Heart left ventricle (tissue), 16 donors: ENCODE data around the gene IKZF1. TPM values are rescaled to one million over a fixed set of nuclear protein-coding genes. Genes with fewer than 3 reads are reported as not detected.

Source experiments
- ATAC-seq, 4 donors: fragments of 200-7000 bp; cut with Tn5 transposase; one replicate each; pipeline ENCODE4 v1.9.1; 2020 to 2022; ENCODE audit warnings: moderate library complexity in 4 of 4, mild to moderate bottlenecking in 3 of 4, moderate number of reproducible peaks in 1 of 4
- DNase-seq, 5 donors: peaks; one replicate each; pipeline ENCODE4 v3.0.0-alpha.2; 2020
- H3K27ac ChIP-seq, 12 donors: fragments of 200-600 bp; sonication (generic) in 4 of 12; one replicate each; pipeline versions ENCODE4 v1.5.0 to v1.8.0; 2016 to 2022; ENCODE audit warnings: mild to moderate bottlenecking in 2 of 12
- H3K27me3 ChIP-seq, 9 donors: fragments of 200-600 bp; sonication (generic) in 2 of 9; one replicate each; pipeline versions ENCODE4 v1.5.1 to v1.8.0; 2016 to 2022; ENCODE audit warnings: mild to moderate bottlenecking in 3 of 9
- H3K36me3 ChIP-seq, 9 donors: fragments of 200-600 bp; sonication (generic) in 2 of 9; one replicate each; pipeline versions ENCODE4 v1.5.0 to v1.8.0; 2018 to 2022; ENCODE audit warnings: mild to moderate bottlenecking in 2 of 9
- H3K4me1 ChIP-seq, 12 donors: fragments of 200-600 bp; sonication (generic) in 4 of 12; one replicate each; pipeline versions ENCODE4 v1.5.0 to v1.8.0; 2016 to 2022; ENCODE audit warnings: mild to moderate bottlenecking in 3 of 12
- H3K4me3 ChIP-seq, 12 donors: fragments of 200-600 bp; sonication (generic) in 4 of 12; one replicate each; pipeline versions ENCODE4 v1.5.0 to v1.8.0; 2017 to 2022; ENCODE audit warnings: mild to moderate bottlenecking in 9 of 12, moderate library complexity in 4 of 12
- H3K9me3 ChIP-seq, 12 donors: fragments of 200-600 bp; sonication (generic) in 4 of 12; one replicate each; pipeline versions ENCODE4 v1.5.0 to v1.8.0; 2016 to 2022; ENCODE audit warnings: mild to moderate bottlenecking in 1 of 12
- POLR2A ChIP-seq, 2 donors: fragments of 450-650 bp; IDR thresholded peaks; one replicate each; pipeline ENCODE4 v1.6.1; 2017; ENCODE audit warnings: antibody characterized with exemption in 2 of 2, mild to moderate bottlenecking in 2 of 2, moderate library complexity in 2 of 2
- WGBS, 4 donors: extraction: QIAGEN DNeasy Blood & Tissue Kit in 2 of 4; methylation state at CpG; one replicate each; pipeline versions ENCODE4 v1.1.5 to v1.1.7; 2013 to 2018; 5-methylcytosine and 5-hydroxymethylcytosine counted together
- intact Hi-C, 10 donors: fragments of 100-400 bp; cut with DNase I; formaldehyde crosslinking; loops; one replicate each; pipeline versions ENCODE4 v1.11.1 to v1.14.2; 2022
- polyA plus RNA-seq, 2 donors: library from polyadenylated mRNA; stranded (reverse); fragments of 200-250 nt; gene quantifications; one replicate each; pipeline ENCODE4 v1.2.3, GENCODE V29; 2013
- total RNA-seq, 9 donors: library from RNA; depleted of rRNA in 2 of 9; stranded (reverse); fragments of >200 nt in 2 of 9; fragmentation: NEBNext Ultra II Directional in 3 of 9; extraction: Animal tissue kit (Norgen Biotek cat#: 25700) in 3 of 9; gene quantifications; one replicate each; pipeline versions ENCODE4 v1.1.0 to v1.2.4, GENCODE V29; 2016 to 2023
- TF ChIP-seq, protein P1 (sequence below), 12 donors: fragments of 200-600 bp; sonication (generic) in 4 of 12; IDR thresholded peaks; one replicate each; pipeline versions ENCODE4 v1.5.0 to v1.8.0; 2018 to 2022; ENCODE audit warnings: antibody characterized with exemption in 12 of 12, mild to moderate bottlenecking in 5 of 12
- donor health status: ischemic (EF 13 %, LVEDD 7.1; RV severe dilation, severe dysfunction).
- donor health status: healthy with polysubstance abuse.
- donor health status: DM: no; HTN: yes; CAD: no.
- donor health status: DM: no; HTN: no; CAD: no.
- donor health status: ischemic (EF 25% LVEDD 6.9; RV normal size, moderate dysfunction).
- donor health status: ischemic (EF 25% LVEDD 5.7; RV mildly dilated, moderate dysfunction).
- donor health status: healthy.
- donor health status: DM: yes; HTN: yes; CAD: no.
- donor health status: ischemic (EF 35%, LVEDD 5.7; RV mildly dilated, moderate dysfunction).
- donor health status: nonischemic (EF 11% LVEDD 7.7; RV severe dilation, severe dysfunction).
- donor health status: DM: yes; HTN: yes; CAD: no.
- donor health status: PGD.
- donor health status: ischemic (EF 29% LVEDD 5.4; RV normal size, mild dysfunction).
- donor health status: nonischemic (EF 23%, LVEDD 6.1; RV moderate dilation, normal function).

IKZF1 gene
- total and polyA plus RNA-seq, 11 donors: 0.30 to 27.8 (median 2.4) TPM

- Histone ChIP-seq H3K9me3 (no peaks in the 10 kb centered on the region), H3K27me3 (peaks cover 0 to 56% (median 23%) of the 10 kb centered on the region in 9 donors), H3K4me1 (peaks cover 0 to 27% (median 0%) of the 10 kb centered on the region in 12 donors), H3K27ac (no peak overlapping the region), H3K4me3 (no peak overlapping the region), H3K36me3 (peaks cover 0 to 39% (median 0%) of the 10 kb centered on the region in 9 donors)
- ATAC-seq: no peak
- TF ChIP-seq POLR2A (IDR thresholded peaks at IDR 0.05): no peak
- TF ChIP-seq, protein P1, sequence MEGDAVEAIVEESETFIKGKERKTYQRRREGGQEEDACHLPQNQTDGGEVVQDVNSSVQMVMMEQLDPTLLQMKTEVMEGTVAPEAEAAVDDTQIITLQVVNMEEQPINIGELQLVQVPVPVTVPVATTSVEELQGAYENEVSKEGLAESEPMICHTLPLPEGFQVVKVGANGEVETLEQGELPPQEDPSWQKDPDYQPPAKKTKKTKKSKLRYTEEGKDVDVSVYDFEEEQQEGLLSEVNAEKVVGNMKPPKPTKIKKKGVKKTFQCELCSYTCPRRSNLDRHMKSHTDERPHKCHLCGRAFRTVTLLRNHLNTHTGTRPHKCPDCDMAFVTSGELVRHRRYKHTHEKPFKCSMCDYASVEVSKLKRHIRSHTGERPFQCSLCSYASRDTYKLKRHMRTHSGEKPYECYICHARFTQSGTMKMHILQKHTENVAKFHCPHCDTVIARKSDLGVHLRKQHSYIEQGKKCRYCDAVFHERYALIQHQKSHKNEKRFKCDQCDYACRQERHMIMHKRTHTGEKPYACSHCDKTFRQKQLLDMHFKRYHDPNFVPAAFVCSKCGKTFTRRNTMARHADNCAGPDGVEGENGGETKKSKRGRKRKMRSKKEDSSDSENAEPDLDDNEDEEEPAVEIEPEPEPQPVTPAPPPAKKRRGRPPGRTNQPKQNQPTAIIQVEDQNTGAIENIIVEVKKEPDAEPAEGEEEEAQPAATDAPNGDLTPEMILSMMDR (IDR thresholded peaks at IDR 0.05): no peak
- WGBS, 4 donors: 81 to 90% (median 82%) methylated on average over 1 of the region's 1 CpG
- DNase-seq: no peak
- intact Hi-C loops: no loop called here
Measured at GRCh38 chr7:50399206-50399605, 94.7 kb downstream of the IKZF1 start.

- Histone ChIP-seq H3K27ac (no peak overlapping the region), H3K27me3 (peaks cover 0 to 60% (median 23%) of the 10 kb centered on the region in 9 donors), H3K4me1 (peaks cover 0 to 24% (median 0%) of the 10 kb centered on the region in 12 donors), H3K9me3 (no peaks in the 10 kb centered on the region), H3K36me3 (peaks cover 0 to 35% (median 0%) of the 10 kb centered on the region in 9 donors), H3K4me3 (no peak overlapping the region)
- WGBS, 4 donors: 58 to 65% (median 63%) methylated on average over 20 to 21 of the region's 21 CpGs
- intact Hi-C loops: no loop called here
- no peak for DNase-seq
- no peak for TF ChIP-seq POLR2A (IDR thresholded peaks at IDR 0.05)
- TF ChIP-seq, protein P1 (IDR thresholded peaks at IDR 0.05): no peak
- no peak for ATAC-seq
Measured at GRCh38 chr7:50399635-50400034, 95.1 kb downstream of the IKZF1 start.

GRCh38 chr7:50400114-50400513 is 95.6 kb downstream of the IKZF1 start:
- Histone ChIP-seq H3K4me3 (no peak overlapping the region), H3K27me3 (peaks cover 0 to 65% (median 23%) of the 10 kb centered on the region in 9 donors), H3K36me3 (peaks cover 0 to 33% (median 0%) of the 10 kb centered on the region in 9 donors), H3K9me3 (no peaks in the 10 kb centered on the region), H3K27ac (no peak overlapping the region), H3K4me1 (peaks cover 0 to 27% (median 0%) of the 10 kb centered on the region in 12 donors)
- no peak for DNase-seq
- intact Hi-C loops: no loop called here
- ATAC-seq: no peak
- TF ChIP-seq POLR2A (IDR thresholded peaks at IDR 0.05): no peak
- TF ChIP-seq, protein P1 (IDR thresholded peaks at IDR 0.05): no peak
- 20 to 38% (median 30%) methylated on average over 3 to 41 of the region's 41 CpGs for WGBS, 4 donors

DNA sequence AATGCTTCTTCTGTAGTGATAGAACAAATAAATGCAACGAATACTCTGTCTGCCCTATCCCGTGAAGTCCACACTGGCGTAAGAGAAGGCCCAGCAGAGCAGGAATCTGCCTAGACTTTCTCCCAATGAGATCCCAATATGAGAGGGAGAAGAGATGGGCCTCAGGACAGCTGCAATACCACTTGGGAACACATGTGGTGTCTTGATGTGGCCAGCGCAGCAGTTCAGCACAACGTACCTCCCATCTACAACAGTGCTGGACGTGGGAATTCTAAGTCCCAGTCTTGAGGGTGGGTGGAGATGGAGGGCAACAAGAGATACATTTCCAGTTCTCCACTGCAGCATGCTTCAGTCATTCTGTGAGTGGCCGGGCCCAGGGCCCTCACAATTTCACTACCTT is 99.9 kb downstream of the IKZF1 start:
- no peaks in the 10 kb centered on the region for H3K9me3 ChIP-seq
- intact Hi-C loops: no loop called here
- peaks cover 0 to 33% (median 0%) of the 10 kb centered on the region in 9 donors for H3K36me3 ChIP-seq
- ATAC-seq: no peak
- peaks cover 0 to 66% (median 23%) of the 10 kb centered on the region in 9 donors for H3K27me3 ChIP-seq
- TF ChIP-seq, protein P1 (IDR thresholded peaks at IDR 0.05): no peak
- no peak for TF ChIP-seq POLR2A (IDR thresholded peaks at IDR 0.05)
- peaks cover 0 to 21% (median 0%) of the 10 kb centered on the region in 12 donors for H3K4me1 ChIP-seq
- DNase-seq: no peak
- H3K27ac ChIP-seq: no peak overlapping the region
- 62 to 74% (median 71%) methylated on average over 7 of the region's 7 CpGs for WGBS, 4 donors
- no peak overlapping the region for H3K4me3 ChIP-seq
